Activated CD8-positive, alpha-beta memory T cell treated with anti-CD3 and anti-CD28 coated beads, Interleukin-2, amount 50 U/mL, for 4 hours (primary cell): ENCODE results near the gene AMOTL1.
"Not testable (repeated sequence)": the region's sequence is repeated elsewhere in the genome, so short reads cannot be mapped to it uniquely, and the experiment has no call there.

Experiments
- DNase-seq: peaks from one replicate; pipeline ENCODE4 v3.0.0-alpha.2; 2020

Gene AMOTL1

DNA sequence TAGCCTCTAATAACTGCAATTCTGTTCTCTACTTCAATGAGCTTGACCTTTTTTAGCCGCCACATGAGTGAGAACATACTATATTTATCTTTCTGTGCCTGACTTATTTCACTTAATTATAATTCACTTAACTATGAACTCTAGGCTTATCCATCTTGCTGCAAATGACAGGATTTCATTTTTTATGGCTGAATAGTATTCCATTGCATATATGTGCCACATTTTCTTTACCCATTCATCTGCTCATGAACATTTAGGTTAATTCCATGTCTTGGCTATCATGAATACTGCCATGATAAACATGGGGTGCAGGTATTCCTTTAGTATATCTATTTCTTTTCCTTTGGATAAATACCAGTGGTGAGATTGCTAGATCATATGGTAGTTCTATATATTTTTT, 120.0 kb downstream of the AMOTL1 start:
- DNase-seq: no peak

- DNase-seq: no peak
Measured at GRCh38 chr11:94895451-94895850, 127.3 kb downstream of the AMOTL1 start.

- no peak for DNase-seq
Measured at GRCh38 chr11:94895971-94896370, 127.8 kb downstream of the AMOTL1 start.

GRCh38 chr11:94897330-94897768, 129.2 kb downstream of the AMOTL1 start:
- peak; percentile 37 for DNase-seq

GRCh38 chr11:94907226-94907625, 139.1 kb downstream of the AMOTL1 start:
- DNase-seq: no peak

DNA sequence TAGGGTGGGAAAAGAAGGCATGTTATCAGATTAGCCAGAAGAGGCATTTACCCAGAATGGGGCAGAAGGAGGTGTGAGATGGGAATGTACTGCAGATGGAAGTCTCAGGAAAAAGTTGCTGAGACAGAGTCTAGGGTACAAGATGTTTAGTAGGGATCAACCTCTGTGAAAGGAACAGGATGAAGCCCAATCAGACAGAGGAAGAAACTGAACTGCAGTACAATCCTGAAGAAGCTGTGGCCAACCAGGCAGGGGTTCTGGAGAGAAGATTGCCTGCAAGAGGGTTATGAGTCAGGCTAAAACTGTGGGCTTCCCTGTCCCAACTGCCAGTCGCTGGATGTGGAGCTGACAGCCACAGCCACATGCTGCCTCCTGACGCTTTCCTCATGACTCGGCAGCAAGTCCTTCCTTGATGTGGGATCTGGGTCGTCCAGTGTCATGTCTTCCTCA, 141.2 kb downstream of the AMOTL1 start:
- DNase-seq: no peak

- no peak for DNase-seq
Measured at GRCh38 chr11:94910270-94910669, 142.1 kb downstream of the AMOTL1 start.

DNA sequence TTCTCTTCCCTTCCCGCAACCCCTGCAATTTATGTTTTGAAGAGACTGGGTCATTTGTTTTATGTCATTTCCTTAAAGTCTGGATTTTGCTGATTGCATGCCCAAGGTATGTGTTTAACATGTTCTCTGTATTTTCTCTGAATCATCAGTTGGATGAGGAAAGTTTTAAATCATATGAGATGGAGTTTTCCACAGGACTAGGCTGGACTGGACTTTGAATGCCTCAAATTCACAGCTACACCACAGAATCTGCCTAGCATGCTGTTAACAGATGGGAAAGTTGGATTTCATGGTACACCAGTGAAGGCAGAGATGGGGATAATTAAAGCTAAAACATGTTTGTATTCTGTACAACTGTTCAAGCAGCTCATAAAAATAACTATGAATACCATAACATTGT, 142.6 kb downstream of the AMOTL1 start:
- no peak for DNase-seq

GRCh38 chr11:94912806-94913205, 144.7 kb downstream of the AMOTL1 start:
- no peak for DNase-seq

- not testable (repeated sequence) for DNase-seq
Measured at GRCh38 chr11:94913718-94914394, 145.7 kb downstream of the AMOTL1 start.

- no peak for DNase-seq
Measured at GRCh38 chr11:94920311-94920710, 152.2 kb downstream of the AMOTL1 start.

DNA sequence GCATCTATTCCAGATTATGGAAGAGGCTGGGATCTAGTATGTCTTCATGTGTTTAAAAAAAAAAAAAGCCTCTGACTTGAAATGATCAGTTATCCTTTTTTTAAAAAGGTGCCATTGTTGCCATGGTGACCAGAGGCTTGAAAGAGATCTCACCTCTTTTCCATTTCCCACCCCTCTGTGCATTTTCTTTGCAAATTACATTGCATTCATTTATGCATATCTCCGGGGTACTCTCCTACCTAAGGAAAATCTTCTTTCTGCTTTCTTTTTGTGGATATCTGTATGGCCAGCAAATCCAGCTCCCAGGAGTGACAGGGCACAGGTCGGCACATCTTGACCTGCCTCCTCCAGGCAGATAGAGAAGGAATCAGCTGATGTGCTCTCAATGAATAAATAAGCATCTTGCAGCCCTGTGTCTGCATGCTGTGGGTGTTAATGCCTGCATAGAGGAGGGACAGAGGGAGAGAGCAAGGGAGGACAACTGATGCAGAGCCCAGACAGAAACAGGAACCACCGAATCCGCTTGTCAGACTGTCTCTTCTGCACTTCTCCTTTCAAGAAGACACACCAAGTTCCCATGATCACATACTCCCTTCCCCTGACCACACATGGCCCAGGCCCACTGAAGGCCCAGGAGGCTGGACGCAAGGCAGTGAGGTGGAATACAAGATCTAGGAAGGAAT, 154.3 kb downstream of the AMOTL1 start:
- no peak for DNase-seq

DNA sequence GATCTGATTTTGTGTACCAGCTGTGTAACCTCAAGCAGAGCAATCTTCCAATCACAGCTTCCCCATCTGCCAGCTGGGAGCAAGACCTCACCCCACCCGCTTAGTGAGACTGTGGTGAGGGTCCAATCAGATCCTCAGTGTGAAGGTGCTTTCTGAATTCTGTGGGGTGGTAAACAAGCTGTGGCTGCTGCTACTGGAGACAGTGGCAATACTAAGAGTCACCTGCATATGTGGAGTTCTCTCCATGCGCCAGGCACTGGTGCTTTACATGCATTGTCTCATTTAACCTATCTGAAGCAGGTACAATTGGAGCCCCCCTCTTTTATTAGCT, 154.8 kb downstream of the AMOTL1 start:
- no peak for DNase-seq

- DNase-seq: no peak
Measured at GRCh38 chr11:94924171-94924572, 156.0 kb downstream of the AMOTL1 start.

DNA sequence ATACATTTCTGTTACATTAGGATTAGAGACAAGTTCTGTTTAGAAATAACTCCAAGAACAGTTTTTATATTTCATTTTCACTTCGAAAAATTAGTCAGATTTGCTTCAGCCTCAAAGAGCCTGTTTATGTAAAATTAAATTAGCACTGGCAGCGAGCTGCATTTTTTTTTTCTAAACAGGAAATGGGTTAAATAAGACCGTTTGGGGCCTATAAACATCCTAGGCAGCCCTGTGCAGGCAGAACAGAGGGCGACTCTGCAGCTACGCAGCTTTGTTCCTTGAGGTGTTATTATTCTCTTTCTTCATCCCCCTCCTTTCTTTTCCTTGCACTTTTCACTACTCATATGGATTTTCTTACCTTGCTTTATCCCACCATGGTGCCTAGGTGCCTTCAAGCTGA, 156.5 kb downstream of the AMOTL1 start:
- no peak for DNase-seq

DNA sequence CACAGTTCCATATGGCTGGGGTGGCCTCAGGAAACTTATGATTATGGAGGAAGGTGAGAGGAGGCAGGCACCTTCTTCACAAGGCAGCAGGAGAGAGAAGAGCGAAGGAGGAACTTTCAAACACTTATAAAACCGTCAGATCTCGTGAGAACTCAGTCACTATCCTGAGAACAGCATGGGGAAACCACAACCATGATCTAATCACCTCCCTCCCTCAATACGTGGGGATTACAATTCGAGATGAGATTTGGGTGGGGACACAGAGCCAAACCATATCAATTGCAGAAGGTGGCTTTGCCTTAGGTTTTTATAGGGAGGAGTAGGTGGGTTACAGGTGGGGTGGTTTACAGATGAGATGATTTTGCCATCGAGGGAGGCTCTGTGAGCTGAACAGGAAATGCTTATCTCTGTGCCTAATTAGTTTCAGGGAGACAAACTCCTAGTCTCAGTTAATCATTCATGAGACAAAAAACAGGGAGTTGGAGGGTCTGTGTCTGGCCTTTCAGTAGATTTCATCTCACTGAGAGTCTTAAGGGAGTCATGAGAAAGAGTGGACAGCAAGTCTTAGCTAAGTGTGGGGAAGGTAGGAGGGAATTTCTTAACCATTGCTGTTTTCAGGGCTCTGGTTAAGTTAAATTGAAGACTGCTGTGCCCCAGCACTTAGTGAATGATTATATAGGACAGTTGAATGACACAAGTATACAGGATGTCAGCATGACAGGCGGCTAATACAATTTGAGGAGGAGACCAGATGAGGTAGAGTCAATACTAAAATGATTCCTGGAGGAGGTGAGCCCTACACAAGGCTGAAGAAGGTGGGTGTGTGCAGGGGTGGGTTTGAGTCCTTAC, 157.5 kb downstream of the AMOTL1 start:
- no peak for DNase-seq

GRCh38 chr11:94926271-94926625, 158.1 kb downstream of the AMOTL1 start:
- no peak for DNase-seq
